HG02678 (cell line): ENCODE measurements around the gene OST4.

Source experiments
- ATAC-seq: cut with Tn5 transposase; IDR thresholded peaks from one replicate; pipeline ENCODE4 v1.9.1; 2021; ENCODE audit warnings: mild to moderate bottlenecking, moderate library complexity; ENCODE audit not compliant: unreplicated experiment

Gene OST4

GRCh38 chr2:27054721-27055120, 16.7 kb downstream of the OST4 start:
- ATAC-seq, result no peak

- no peak for ATAC-seq
These were observed 17.7 kb downstream of the OST4 start for GRCh38 chr2:27053776-27054175.

GRCh38 chr2:27053321-27053720, 18.1 kb downstream of the OST4 start:
- no peak for ATAC-seq

GRCh38 chr2:27051902-27052645, 19.4 kb downstream of the OST4 start:
- no peak for ATAC-seq

GRCh38 chr2:27050996-27051901, 20.2 kb downstream of the OST4 start, which contains the start of gene AGBL5:
AGBL5 (plus strand) TSS chr2:27051668; CDS start chr2:27052959, 1,291 bp downstream.
- peak; percentile 68 for ATAC-seq

- ATAC-seq, result peak; percentile 46
These were observed 21.0 kb downstream of the OST4 start for GRCh38 chr2:27050281-27050995.

GRCh38 chr2:27049422-27050280, 21.8 kb downstream of the OST4 start:
- peak; percentile 22 for ATAC-seq

GRCh38 chr2:27042985-27043634, 28.3 kb downstream of the OST4 start:
- ATAC-seq, result no peak

- ATAC-seq, result no peak
These were observed 29.2 kb downstream of the OST4 start for GRCh38 chr2:27042159-27042661.

- no peak for ATAC-seq
These were observed 29.7 kb downstream of the OST4 start for GRCh38 chr2:27041752-27042151.

- no peak for ATAC-seq
These were observed 31.2 kb downstream of the OST4 start for GRCh38 chr2:27040282-27040681.

- ATAC-seq, result no peak
These were observed 31.6 kb downstream of the OST4 start for GRCh38 chr2:27039871-27040270.

GRCh38 chr2:27039426-27039825, 32.0 kb downstream of the OST4 start:
- no peak for ATAC-seq

GRCh38 chr2:27038631-27039339, 32.7 kb downstream of the OST4 start:
- no peak for ATAC-seq

- no peak for ATAC-seq
These were observed 33.4 kb downstream of the OST4 start for GRCh38 chr2:27038012-27038411.

GRCh38 chr2:27033253-27033852, 38.1 kb downstream of the OST4 start:
- ATAC-seq, result no peak

- peak; percentile 95 for ATAC-seq
These were observed 38.8 kb downstream of the OST4 start, which contains the start of gene TMEM214 for GRCh38 chr2:27032495-27033252. TMEM214 (plus strand) TSS chr2:27032965; CDS start chr2:27033016, 51 bp downstream.

- no peak for ATAC-seq
These were observed 42.4 kb downstream of the OST4 start for GRCh38 chr2:27029051-27029450.
